GM19452 (cell line): Measurements from ENCODE around the gene NR1I2.

Source experiments
- ATAC-seq: cut with Tn5 transposase; IDR thresholded peaks from one replicate; pipeline ENCODE4 v1.9.1; 2021; ENCODE audit not compliant: unreplicated experiment

Gene NR1I2

GRCh38 chr3:119817583-119818363, 35.9 kb downstream of the NR1I2 start:
- no peak for ATAC-seq

- ATAC-seq = no peak
These were observed 37.0 kb downstream of the NR1I2 start for GRCh38 chr3:119818937-119819336.

GRCh38 chr3:119819806-119820205, 37.9 kb downstream of the NR1I2 start:
- ATAC-seq = no peak

- no peak for ATAC-seq
These were observed 43.9 kb downstream of the NR1I2 start for GRCh38 chr3:119825820-119826219.

GRCh38 chr3:119826711-119827608, 45.1 kb downstream of the NR1I2 start:
- no peak for ATAC-seq

- no peak for ATAC-seq
These were observed 47.5 kb downstream of the NR1I2 start for GRCh38 chr3:119829420-119829819.

- no peak for ATAC-seq
These were observed 49.1 kb downstream of the NR1I2 start for GRCh38 chr3:119831022-119831421.

GRCh38 chr3:119831941-119832371, 50.1 kb downstream of the NR1I2 start:
- ATAC-seq = no peak

GRCh38 chr3:119834754-119835370, 53.0 kb downstream of the NR1I2 start:
- ATAC-seq = no peak

- no peak for ATAC-seq
These were observed 53.7 kb downstream of the NR1I2 start for GRCh38 chr3:119835556-119835955.

GRCh38 chr3:119841808-119842471, 60.0 kb downstream of the NR1I2 start:
- ATAC-seq = no peak

GRCh38 chr3:119849126-119849525, 67.2 kb downstream of the NR1I2 start:
- no peak for ATAC-seq

GRCh38 chr3:119856695-119857094, 74.8 kb downstream of the NR1I2 start:
- no peak for ATAC-seq

- ATAC-seq = no peak
These were observed 77.1 kb downstream of the NR1I2 start for GRCh38 chr3:119858957-119859356.

GRCh38 chr3:119859728-119860127, 77.8 kb downstream of the NR1I2 start:
- ATAC-seq = no peak

- ATAC-seq = no peak
These were observed 79.8 kb downstream of the NR1I2 start for GRCh38 chr3:119861681-119862080.

GRCh38 chr3:119862616-119863015, 80.7 kb downstream of the NR1I2 start:
- no peak for ATAC-seq

GRCh38 chr3:119864476-119864875, 82.6 kb downstream of the NR1I2 start:
- no peak for ATAC-seq
